Neural progenitor cell (in vitro differentiated cells): ENCODE data around the gene FTH1. TPM values are rescaled to one million over a fixed set of nuclear protein-coding genes. Genes with fewer than 3 reads are reported as not detected.

Source experiments
- DNase-seq: peaks from one replicate; pipeline ENCODE4 v3.0.0-alpha.2; 2016; ENCODE audit warnings: low spot score
- H2AFZ ChIP-seq: fragments of 200-600 bp; sonication (generic); replicated peaks from 2 replicates; pipeline ENCODE4 v1.6.1; 2016; ENCODE audit warnings: antibody characterized with exemption
- H3F3A ChIP-seq: fragments of 200-600 bp; sonication (generic); 2 replicates; pipeline ENCODE4 v1.6.1; 2016; ENCODE audit warnings: antibody characterized with exemption, low read depth
- H3K27ac ChIP-seq: fragments of 200-600 bp; sonication (generic); 2 replicates; pipeline ENCODE4 v1.5.1; 2016; ENCODE audit warnings: mild to moderate bottlenecking
- H3K27me3 ChIP-seq: fragments of 200-600 bp; sonication (generic); 2 replicates; pipeline ENCODE4 v1.6.1; 2016; ENCODE audit warnings: mild to moderate bottlenecking, moderate library complexity
- H3K36me3 ChIP-seq: fragments of 200-600 bp; sonication (generic); 2 replicates; pipeline ENCODE4 v1.5.1; 2016
- H3K4me1 ChIP-seq: fragments of 200-600 bp; sonication (generic); 2 replicates; pipeline ENCODE4 v1.6.1; 2016; ENCODE audit warnings: mixed run types
- H3K4me2 ChIP-seq: fragments of 200-600 bp; sonication (generic); 2 replicates; pipeline ENCODE4 v1.6.1; 2016
- H3K4me3 ChIP-seq: fragments of 200-600 bp; sonication (generic); 2 replicates; pipeline ENCODE4 v1.5.1; 2016
- H3K79me2 ChIP-seq: fragments of 200-600 bp; sonication (generic); 2 replicates; pipeline ENCODE4 v1.6.1; 2016; ENCODE audit warnings: low read depth
- H3K9ac ChIP-seq: fragments of 200-600 bp; sonication (generic); 2 replicates; pipeline ENCODE4 v1.6.1; 2016
- H3K9me3 ChIP-seq: fragments of 200-600 bp; sonication (generic); 2 replicates; pipeline ENCODE4 v1.5.1; 2016; ENCODE audit warnings: low read depth
- H4K20me1 ChIP-seq: fragments of 200-600 bp; sonication (generic); 2 replicates; pipeline ENCODE4 v1.6.1; 2016; ENCODE audit warnings: low read depth
- H3K27ac Mint-ChIP-seq: 3 replicates; pipeline ENCODE4 v1.8.0; 2021; ENCODE audit warnings: mixed read lengths
- H3K27me3 Mint-ChIP-seq: 2 replicates; pipeline ENCODE4 v1.8.0; 2022; ENCODE audit warnings: low read depth, mild to moderate bottlenecking, inconsistent platforms, moderate library complexity, mixed read lengths; ENCODE audit not compliant: insufficient read depth
- H3K36me3 Mint-ChIP-seq: 3 replicates; pipeline ENCODE4 v1.8.0; 2021; ENCODE audit warnings: mixed read lengths
- H3K4me1 Mint-ChIP-seq: 3 replicates; pipeline ENCODE4 v1.8.0; 2021; ENCODE audit warnings: mixed read lengths
- H3K4me3 Mint-ChIP-seq: 3 replicates; pipeline ENCODE4 v1.8.0; 2021; ENCODE audit warnings: mild to moderate bottlenecking, moderate library complexity, mixed read lengths
- H3K9me3 Mint-ChIP-seq: 3 replicates; pipeline ENCODE4 v1.8.0; 2020; ENCODE audit warnings: mixed read lengths
- EZH2 ChIP-seq: fragments of 200-600 bp; sonication (generic); IDR thresholded peaks from 2 replicates; pipeline ENCODE4 v1.6.1; 2017; ENCODE audit warnings: antibody characterized with exemption, mild to moderate bottlenecking, moderate library complexity
- EZH2phosphoT487 ChIP-seq: fragments of 200-600 bp; sonication (generic); IDR thresholded peaks from 2 replicates; pipeline ENCODE4 v1.6.1; 2017; ENCODE audit warnings: antibody characterized with exemption
- total RNA-seq: library from RNA; depleted of rRNA; stranded (reverse); fragments of >200 nt; gene quantifications from 2 replicates; pipeline ENCODE4 v1.2.3, GENCODE V29; 2015; ENCODE audit warnings: low replicate concordance
- TF ChIP-seq, protein P1 (sequence below): fragments of 200-600 bp; sonication (generic); IDR thresholded peaks from 2 replicates; pipeline ENCODE4 v1.5.1; 2017; ENCODE audit warnings: antibody characterized with exemption, mild to moderate bottlenecking

The FTH1 gene
- total RNA-seq, 1 donor from 2014 or later = 846 TPM

DNA sequence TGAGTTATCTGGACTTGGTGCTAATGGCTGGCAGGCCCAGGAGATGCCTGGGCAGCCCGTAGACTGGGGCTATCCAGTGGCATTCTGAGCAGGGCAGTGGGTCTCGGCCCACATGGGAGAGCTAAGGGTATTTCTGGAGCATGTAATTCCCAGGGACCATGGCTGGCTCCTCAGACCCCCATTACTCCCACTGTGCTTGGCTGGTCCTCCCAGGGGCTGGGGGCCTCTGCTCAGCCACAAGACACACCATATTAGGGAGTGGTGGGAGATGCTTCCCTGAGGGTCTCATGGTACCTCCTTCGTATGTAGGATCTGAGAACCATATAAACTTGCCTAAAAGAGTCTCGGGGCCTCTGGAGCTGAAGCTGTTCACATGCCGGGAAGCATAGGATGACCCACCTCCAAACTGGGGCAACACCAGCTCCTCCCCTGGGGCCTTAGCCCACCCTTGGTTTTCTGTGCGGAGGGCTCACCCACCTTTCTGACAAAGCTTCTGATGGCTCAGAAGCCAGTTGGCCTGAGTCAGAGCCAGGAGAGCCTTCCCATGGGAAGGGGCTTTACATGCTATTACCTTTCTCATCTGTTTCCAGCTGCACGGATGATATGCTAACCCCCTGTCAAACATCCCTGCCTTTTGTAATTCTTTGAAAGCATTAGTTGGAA lies 9.5 kb upstream of the FTH1 start:
- DNase-seq = no peak
- no peaks in the 10 kb centered on the region for H3K27me3 ChIP-seq
- H3K9ac ChIP-seq = no peak overlapping the region
- no peaks in the 10 kb centered on the region for H4K20me1 ChIP-seq
- no peak for TF ChIP-seq EZH2phosphoT487
- TF ChIP-seq, protein P1, sequence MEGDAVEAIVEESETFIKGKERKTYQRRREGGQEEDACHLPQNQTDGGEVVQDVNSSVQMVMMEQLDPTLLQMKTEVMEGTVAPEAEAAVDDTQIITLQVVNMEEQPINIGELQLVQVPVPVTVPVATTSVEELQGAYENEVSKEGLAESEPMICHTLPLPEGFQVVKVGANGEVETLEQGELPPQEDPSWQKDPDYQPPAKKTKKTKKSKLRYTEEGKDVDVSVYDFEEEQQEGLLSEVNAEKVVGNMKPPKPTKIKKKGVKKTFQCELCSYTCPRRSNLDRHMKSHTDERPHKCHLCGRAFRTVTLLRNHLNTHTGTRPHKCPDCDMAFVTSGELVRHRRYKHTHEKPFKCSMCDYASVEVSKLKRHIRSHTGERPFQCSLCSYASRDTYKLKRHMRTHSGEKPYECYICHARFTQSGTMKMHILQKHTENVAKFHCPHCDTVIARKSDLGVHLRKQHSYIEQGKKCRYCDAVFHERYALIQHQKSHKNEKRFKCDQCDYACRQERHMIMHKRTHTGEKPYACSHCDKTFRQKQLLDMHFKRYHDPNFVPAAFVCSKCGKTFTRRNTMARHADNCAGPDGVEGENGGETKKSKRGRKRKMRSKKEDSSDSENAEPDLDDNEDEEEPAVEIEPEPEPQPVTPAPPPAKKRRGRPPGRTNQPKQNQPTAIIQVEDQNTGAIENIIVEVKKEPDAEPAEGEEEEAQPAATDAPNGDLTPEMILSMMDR = no peak
- no peak for TF ChIP-seq EZH2
- Mint-ChIP-seq H3K9me3 (no peaks in the 10 kb centered on the region), H3K27ac (no peak overlapping the region), H3K4me1 (peaks cover 23% of the 10 kb centered on the region), H3K27me3 (peaks cover 10% of the 10 kb centered on the region), H3K36me3 (no peaks in the 10 kb centered on the region), H3K4me3 (no peak overlapping the region)
- H3K9me3 ChIP-seq = no peaks in the 10 kb centered on the region
- H3F3A ChIP-seq = peaks cover 8% of the 10 kb centered on the region
- H3K4me2 ChIP-seq = no peak overlapping the region
- H2AFZ ChIP-seq = no peak overlapping the region
- peaks cover 23% of the 10 kb centered on the region for H3K4me1 ChIP-seq
- no peak overlapping the region for H3K27ac ChIP-seq
- H3K4me3 ChIP-seq = no peak overlapping the region
- H3K79me2 ChIP-seq = no peaks in the 10 kb centered on the region
- no peaks in the 10 kb centered on the region for H3K36me3 ChIP-seq

DNA sequence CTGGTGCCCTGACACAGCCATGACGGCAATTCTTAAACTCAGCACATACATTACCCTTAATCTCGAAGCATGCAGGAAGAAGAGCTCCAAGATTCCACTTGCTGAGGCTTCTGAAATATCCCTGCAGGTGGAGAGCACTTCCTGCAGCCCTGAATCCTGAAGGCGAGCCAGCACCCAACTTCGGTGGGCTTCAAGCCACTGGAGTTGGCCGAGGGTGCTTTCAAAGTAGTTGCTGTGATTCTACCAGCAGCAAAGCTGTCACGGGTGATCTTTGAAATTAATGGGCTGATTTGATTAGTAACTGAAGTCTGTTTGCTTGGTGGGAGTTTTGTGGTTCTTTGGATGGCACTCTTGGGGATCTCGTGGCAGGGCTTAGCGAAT lies 9.0 kb upstream of the FTH1 start:
- Mint-ChIP-seq H3K4me1 (peaks cover 28% of the 10 kb centered on the region), H3K27me3 (peaks cover 10% of the 10 kb centered on the region), H3K27ac (no peak overlapping the region), H3K36me3 (no peaks in the 10 kb centered on the region), H3K4me3 (no peak overlapping the region), H3K9me3 (no peaks in the 10 kb centered on the region)
- TF ChIP-seq, protein P1 = no peak
- no peak for TF ChIP-seq EZH2phosphoT487
- no peak for TF ChIP-seq EZH2
- H3K36me3 ChIP-seq = no peaks in the 10 kb centered on the region
- H3K79me2 ChIP-seq = no peaks in the 10 kb centered on the region
- no peak overlapping the region for H3K4me2 ChIP-seq
- H3K27me3 ChIP-seq = no peaks in the 10 kb centered on the region
- no peak overlapping the region for H2AFZ ChIP-seq
- H3K9ac ChIP-seq = no peak overlapping the region
- H3F3A ChIP-seq = peaks cover 11% of the 10 kb centered on the region
- no peaks in the 10 kb centered on the region for H4K20me1 ChIP-seq
- no peak for DNase-seq
- no peak overlapping the region for H3K27ac ChIP-seq
- H3K9me3 ChIP-seq = no peaks in the 10 kb centered on the region
- H3K4me1 ChIP-seq = peaks cover 26% of the 10 kb centered on the region
- no peak overlapping the region for H3K4me3 ChIP-seq

DNA sequence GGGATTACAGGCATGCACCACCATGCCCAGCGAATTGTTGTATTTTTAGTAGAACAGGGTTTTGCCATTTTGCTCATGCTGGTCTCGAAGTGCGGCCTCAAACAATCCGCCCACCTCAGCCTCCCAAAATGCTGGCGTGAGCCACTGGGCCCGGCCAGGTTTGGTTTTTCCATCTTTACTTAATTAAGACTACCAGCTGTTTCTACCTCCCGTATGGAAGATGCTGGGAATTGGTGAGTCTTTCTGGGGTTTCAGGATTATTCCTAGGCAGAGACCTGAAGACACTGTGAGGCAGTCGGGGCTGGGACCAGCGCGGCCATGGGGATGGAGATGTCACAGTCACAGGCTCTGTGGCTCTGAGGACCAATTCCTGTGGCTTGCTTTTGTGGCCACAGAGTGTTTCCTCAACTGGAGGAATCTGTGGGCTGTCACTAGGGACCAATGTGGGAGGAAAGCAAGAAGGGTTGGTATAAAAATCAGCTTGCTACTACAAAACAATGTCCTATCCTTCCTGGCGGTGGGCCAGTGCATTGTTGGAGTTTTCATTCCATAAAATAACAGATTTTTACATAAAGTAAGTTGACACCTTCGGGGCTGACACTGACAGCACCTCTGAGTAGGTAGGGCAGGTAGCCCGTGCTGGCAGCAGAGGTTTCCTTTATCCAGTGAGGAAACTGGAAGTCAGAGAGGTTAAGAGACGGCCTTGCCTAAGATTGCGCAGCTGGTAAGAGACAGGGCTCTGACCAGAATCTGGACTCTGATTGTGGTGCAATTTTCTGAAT lies 8.4 kb upstream of the FTH1 start:
- H4K20me1 ChIP-seq = no peaks in the 10 kb centered on the region
- H3K9me3 Mint-ChIP-seq = no peaks in the 10 kb centered on the region
- peaks cover 29% of the 10 kb centered on the region for H3K4me1 Mint-ChIP-seq
- no peaks in the 10 kb centered on the region for H3K27me3 ChIP-seq
- H3K4me2 ChIP-seq = no peak overlapping the region
- no peaks in the 10 kb centered on the region for H3K9me3 ChIP-seq
- no peak overlapping the region for H3K27ac ChIP-seq
- H3K27ac Mint-ChIP-seq = no peak overlapping the region
- peaks cover 16% of the 10 kb centered on the region for H3F3A ChIP-seq
- DNase-seq = no peak
- H3K36me3 ChIP-seq = no peaks in the 10 kb centered on the region
- H3K79me2 ChIP-seq = no peaks in the 10 kb centered on the region
- H3K27me3 Mint-ChIP-seq = peaks cover 7% of the 10 kb centered on the region
- H2AFZ ChIP-seq = no peak overlapping the region
- TF ChIP-seq EZH2phosphoT487 (no peak), EZH2 (no peak)
- TF ChIP-seq, protein P1 = no peak
- H3K9ac ChIP-seq = no peak overlapping the region
- H3K4me3 ChIP-seq = no peak overlapping the region
- H3K4me3 Mint-ChIP-seq = no peak overlapping the region
- H3K36me3 Mint-ChIP-seq = no peaks in the 10 kb centered on the region
- H3K4me1 ChIP-seq = peaks cover 26% of the 10 kb centered on the region
